Breast epithelium (tissue), 4 donors: ENCODE data around the gene C21orf91. TPM values are rescaled to one million over a fixed set of nuclear protein-coding genes. Genes with fewer than 3 reads are reported as not detected.

Experiments
- DNase-seq, 2 donors: peaks; one replicate each; pipeline ENCODE4 v3.0.0-alpha.2; 2019; ENCODE audit warnings: low spot score in 2 of 2
- H3K27ac ChIP-seq, 2 donors: fragments of 200-600 bp; sonication (generic) in 1 of 2; one replicate each; pipeline ENCODE4 v1.5.1; 2016 to 2019; ENCODE audit warnings: mild to moderate bottlenecking in 1 of 2
- H3K27me3 ChIP-seq, 2 donors: fragments of 200-600 bp; sonication (generic) in 1 of 2; one replicate each; pipeline versions ENCODE4 v1.5.1 to v1.6.0; 2017 to 2019; ENCODE audit warnings: control low read depth in 1 of 2, mild to moderate bottlenecking in 1 of 2
- H3K36me3 ChIP-seq: fragments of 200-600 bp; one replicate; pipeline ENCODE4 v1.5.1; 2019
- H3K4me1 ChIP-seq, 2 donors: fragments of 200-600 bp; sonication (generic); one replicate each; pipeline ENCODE4 v1.5.1; 2016 to 2019; ENCODE audit warnings: control low read depth in 1 of 2
- H3K4me3 ChIP-seq, 3 donors: fragments of 200-600 bp; sonication (generic); 1 replicate in 2 of 3; 2 replicates in 1 of 3; pipeline ENCODE4 v1.5.1; 2016 to 2019; ENCODE audit warnings: mild to moderate bottlenecking in 3 of 3, moderate library complexity in 2 of 3
- H3K9me3 ChIP-seq, 2 donors: fragments of 200-600 bp; sonication (generic) in 1 of 2; one replicate each; pipeline ENCODE4 v1.5.1; 2016 to 2019; ENCODE audit warnings: control low read depth in 1 of 2
- CTCF ChIP-seq, 3 donors: fragments of 450-650 bp; IDR thresholded peaks; one replicate each; pipeline ENCODE4 v1.5.1; 2016 to 2017; ENCODE audit warnings: antibody characterized with exemption in 3 of 3, mild to moderate bottlenecking in 3 of 3, moderate library complexity in 3 of 3
- POLR2A ChIP-seq: fragments of 450-650 bp; IDR thresholded peaks from one replicate; pipeline ENCODE4 v1.6.1; 2016; ENCODE audit warnings: antibody characterized with exemption, mild to moderate bottlenecking, moderate library complexity
- POLR2AphosphoS5 ChIP-seq, 3 donors: sonication (generic); formaldehyde crosslinking; IDR thresholded peaks; one replicate each; pipeline ENCODE4 v1.6.1; 2017; ENCODE audit warnings: antibody characterized with exemption in 3 of 3
- intact Hi-C: fragments of 100-400 bp; cut with DNase I; formaldehyde crosslinking; loops from one replicate; pipeline ENCODE4 v1.15.1; 2023; ENCODE audit warnings: low total_unique reads
- total RNA-seq, 3 donors: library from RNA; depleted of rRNA; stranded (reverse); fragments of >200 nt; gene quantifications; one replicate each; pipeline ENCODE4 v1.1.0, GENCODE V29; 2016

Gene C21orf91
- total RNA-seq, 3 donors from 2014 or later, result 7.5 to 14.8 (median 9.8) TPM

- Histone ChIP-seq H3K4me3 (no peak overlapping the region), H3K9me3 (no peaks in the 10 kb centered on the region), H3K27ac (no peak overlapping the region), H3K4me1 (no peaks in the 10 kb centered on the region), H3K27me3 (no peaks in the 10 kb centered on the region), H3K36me3 (no peaks in the 10 kb centered on the region)
- TF ChIP-seq CTCF (IDR thresholded peaks at IDR 0.05), result no peak
- no peak for TF ChIP-seq POLR2A
- TF ChIP-seq POLR2AphosphoS5 (IDR thresholded peaks at IDR 0.05), result no peak
- DNase-seq, result no peak
- intact Hi-C loops, result no loop called here
Measured at GRCh38 chr21:17798796-17799195, 20.4 kb downstream of the C21orf91 start.

- no peak for DNase-seq
- Histone ChIP-seq H3K4me3 (no peak overlapping the region), H3K27me3 (no peaks in the 10 kb centered on the region), H3K4me1 (no peaks in the 10 kb centered on the region), H3K36me3 (no peaks in the 10 kb centered on the region), H3K9me3 (no peaks in the 10 kb centered on the region), H3K27ac (no peak overlapping the region)
- intact Hi-C loops, result no loop called here
- TF ChIP-seq CTCF (IDR thresholded peaks at IDR 0.05) (no peak), POLR2A (no peak), POLR2AphosphoS5 (IDR thresholded peaks at IDR 0.05) (no peak)
Measured at GRCh38 chr21:17797967-17798366, 21.2 kb downstream of the C21orf91 start.

- no peak for DNase-seq
- H3K27ac ChIP-seq, result no peak overlapping the region
- no peaks in the 10 kb centered on the region for H3K4me1 ChIP-seq
- TF ChIP-seq POLR2A, result no peak
- no peak for TF ChIP-seq CTCF (IDR thresholded peaks at IDR 0.05)
- no peak for TF ChIP-seq POLR2AphosphoS5 (IDR thresholded peaks at IDR 0.05)
- intact Hi-C loops, result no loop called here
- no peaks in the 10 kb centered on the region for H3K9me3 ChIP-seq
- H3K27me3 ChIP-seq, result no peaks in the 10 kb centered on the region
- H3K36me3 ChIP-seq, result no peaks in the 10 kb centered on the region
- H3K4me3 ChIP-seq, result no peak overlapping the region
Measured at GRCh38 chr21:17796503-17796902, 22.7 kb downstream of the C21orf91 start.

GRCh38 chr21:17796037-17796403 is 23.1 kb downstream of the C21orf91 start:
- no peak for TF ChIP-seq POLR2A
- TF ChIP-seq POLR2AphosphoS5 (IDR thresholded peaks at IDR 0.05), result no peak
- no peak for TF ChIP-seq CTCF (IDR thresholded peaks at IDR 0.05)
- Histone ChIP-seq H3K4me3 (no peak overlapping the region), H3K9me3 (no peaks in the 10 kb centered on the region), H3K4me1 (no peaks in the 10 kb centered on the region), H3K27ac (no peak overlapping the region), H3K36me3 (no peaks in the 10 kb centered on the region), H3K27me3 (no peaks in the 10 kb centered on the region)
- intact Hi-C loops, result no loop called here
- DNase-seq, result no peak

- Histone ChIP-seq H3K27me3 (no peaks in the 10 kb centered on the region), H3K27ac (no peak overlapping the region), H3K4me3 (no peak overlapping the region), H3K36me3 (no peaks in the 10 kb centered on the region), H3K4me1 (no peaks in the 10 kb centered on the region), H3K9me3 (no peaks in the 10 kb centered on the region)
- intact Hi-C loops, result no loop called here
- TF ChIP-seq CTCF (IDR thresholded peaks at IDR 0.05), result no peak
- TF ChIP-seq POLR2A, result no peak
- TF ChIP-seq POLR2AphosphoS5 (IDR thresholded peaks at IDR 0.05), result no peak
- no peak for DNase-seq
Measured at GRCh38 chr21:17795146-17796036, 23.8 kb downstream of the C21orf91 start.
